T-cell (primary cell): ENCODE results near the gene CLSTN2. TPM values are rescaled to one million over a fixed set of nuclear protein-coding genes. Genes with fewer than 3 reads are reported as not detected.

ENCODE experiments used
- ATAC-seq, 4 experiments: fragments of 200-7000 bp in 3 of 4; fragments of 150-1000 bp in 1 of 4; cut with Tn5 transposase; replicated peaks in 1 of 4; 1 replicate in 3 of 4; 2 replicates in 1 of 4; pipeline ENCODE4 v1.10.0; 2021; ENCODE audit warnings: moderate library complexity in 3 of 4, mild to moderate bottlenecking in 2 of 4, moderate number of reproducible peaks in 1 of 4
- CTCF ChIA-PET, 2 donors: fragments of 300-600 bp; sonication (Branson Sonifier 250); formaldehyde crosslinking; loops; one replicate each; lab custom pipeline; 2022; ENCODE audit warnings: antibody characterized with exemption in 2 of 2; lab: Charles Lee
- POLR2A ChIA-PET, 2 donors: fragments of 300-600 bp; sonication (Branson Sonifier 250); formaldehyde crosslinking; loops; one replicate each; lab custom pipeline; 2022; ENCODE audit warnings: antibody characterized with exemption in 2 of 2; lab: Charles Lee
- DNase-seq, 35 experiments: peaks; one replicate each; pipeline versions ENCODE4 v3.0.0 to v3.0.0-alpha.2; 2013 to 2023
- H3K27ac ChIP-seq: one replicate; pipeline ENCODE4 v1.5.1; 2013; ENCODE audit warnings: low read length
- H3K27me3 ChIP-seq, 2 experiments: replicated peaks in 1 of 2; 1 replicate in 1 of 2; 2 replicates in 1 of 2; pipeline versions ENCODE4 v1.6.1 to v1.7.0; 2013; ENCODE audit warnings: low read length in 1 of 2, mixed read lengths in 1 of 2; ENCODE audit not compliant: control insufficient read depth in 2 of 2, insufficient read depth in 2 of 2; ENCODE audit errors: extremely low read depth in 1 of 2
- H3K36me3 ChIP-seq, 2 donors: 1 replicate in 1 of 2; 2 replicates in 1 of 2; pipeline versions ENCODE4 v1.6.1 to v1.7.0; 2013; ENCODE audit warnings: low read length in 1 of 2; ENCODE audit not compliant: control insufficient read depth in 2 of 2, insufficient read depth in 1 of 2; ENCODE audit errors: extremely low read depth in 1 of 2
- H3K4me1 ChIP-seq, 2 experiments: 1 replicate in 1 of 2; 2 replicates in 1 of 2; pipeline versions ENCODE4 v1.6.1 to v1.7.0; 2013; ENCODE audit warnings: low read length in 2 of 2, mixed read lengths in 1 of 2; ENCODE audit not compliant: insufficient read depth in 2 of 2, control insufficient read depth in 1 of 2; ENCODE audit errors: extremely low read depth in 1 of 2
- H3K4me3 ChIP-seq, 2 donors: 1 replicate in 1 of 2; 2 replicates in 1 of 2; pipeline versions ENCODE4 v1.5.1 to v1.7.0; 2013; ENCODE audit warnings: mild to moderate bottlenecking in 2 of 2, low read length in 1 of 2, moderate library complexity in 1 of 2; ENCODE audit not compliant: control insufficient read depth in 1 of 2; ENCODE audit errors: extremely low read depth in 1 of 2
- H3K9me3 ChIP-seq: 2 replicates; pipeline ENCODE4 v1.7.0; 2013
- H3K27ac Mint-ChIP-seq, 2 donors: one replicate each; pipeline ENCODE4 v1.8.0; 2020 to 2021; ENCODE audit warnings: mild to moderate bottlenecking in 2 of 2, mixed read lengths in 2 of 2
- H3K27me3 Mint-ChIP-seq, 2 donors: one replicate each; pipeline ENCODE4 v1.8.0; 2021 to 2022; ENCODE audit warnings: mixed read lengths in 2 of 2
- H3K36me3 Mint-ChIP-seq: one replicate; pipeline ENCODE4 v1.8.0; 2021; ENCODE audit warnings: mixed read lengths
- H3K4me1 Mint-ChIP-seq, 3 donors: one replicate each; pipeline ENCODE4 v1.8.0; 2020 to 2022; ENCODE audit warnings: mixed read lengths in 3 of 3, mild to moderate bottlenecking in 1 of 3
- H3K4me3 Mint-ChIP-seq, 3 donors: one replicate each; pipeline ENCODE4 v1.8.0; 2020 to 2022; ENCODE audit warnings: mild to moderate bottlenecking in 3 of 3, mixed read lengths in 3 of 3, moderate library complexity in 3 of 3
- H3K9me3 Mint-ChIP-seq, 3 donors: one replicate each; pipeline ENCODE4 v1.8.0; 2020 to 2022; ENCODE audit warnings: mixed read lengths in 3 of 3
- WGBS: methylation state at CpG from one replicate; pipeline ENCODE4 v1.1.5; 2013; ENCODE audit warnings: missing lambda C conversion rate; ENCODE audit not compliant: insufficient coverage; 5-methylcytosine and 5-hydroxymethylcytosine counted together
- total RNA-seq, 35 experiments: library from RNA in 6 of 35; stranded (reverse) in 6 of 35; fragments of 120-200 nt in 1 of 35; gene quantifications; one replicate each; pipeline versions ENCODE4 v1.2.1 to v1.2.4 and lab custom pipeline; 2013 to 2026

CLSTN2 gene
- total RNA-seq, 5 donors from 2014 or later (not counting 1 experiment from before 2014, with no cell fraction given), result under 0.01 to 0.12 (median 0.03) TPM; not detected in 2

GRCh38 chr3:140204271-140204984 lies 269.4 kb downstream of the CLSTN2 start:
- H3K27ac ChIP-seq, result no peak overlapping the region
- H3K36me3 Mint-ChIP-seq, result no peaks in the 10 kb centered on the region
- no peak overlapping the region for H3K4me3 Mint-ChIP-seq
- H3K4me1 ChIP-seq, result no peaks in the 10 kb centered on the region
- peaks cover 0 to 3% of the 10 kb centered on the region in 2 experiments for H3K27me3 ChIP-seq
- H3K9me3 Mint-ChIP-seq, result no peaks in the 10 kb centered on the region
- no peak overlapping the region for H3K27ac Mint-ChIP-seq
- H3K27me3 Mint-ChIP-seq, result peaks cover 5 to 10% of the 10 kb centered on the region in 2 donors
- H3K4me1 Mint-ChIP-seq, result no peaks in the 10 kb centered on the region
- DNase-seq (no peak), ATAC-seq (no peak)
- H3K36me3 ChIP-seq, result no peaks in the 10 kb centered on the region
- H3K4me3 ChIP-seq, result no peak overlapping the region
- no peaks in the 10 kb centered on the region for H3K9me3 ChIP-seq
- no CpG with 5 or more reads among the region's 5 CpGs for WGBS
- POLR2A ChIA-PET, result interaction anchor here in 1 of 2 donors (0.6 kb wide), 1 partner anchor 28 kb away, joined by 3 read pairs; no protein-coding TSS in a partner anchor
- CTCF ChIA-PET, result no interaction called here

DNA sequence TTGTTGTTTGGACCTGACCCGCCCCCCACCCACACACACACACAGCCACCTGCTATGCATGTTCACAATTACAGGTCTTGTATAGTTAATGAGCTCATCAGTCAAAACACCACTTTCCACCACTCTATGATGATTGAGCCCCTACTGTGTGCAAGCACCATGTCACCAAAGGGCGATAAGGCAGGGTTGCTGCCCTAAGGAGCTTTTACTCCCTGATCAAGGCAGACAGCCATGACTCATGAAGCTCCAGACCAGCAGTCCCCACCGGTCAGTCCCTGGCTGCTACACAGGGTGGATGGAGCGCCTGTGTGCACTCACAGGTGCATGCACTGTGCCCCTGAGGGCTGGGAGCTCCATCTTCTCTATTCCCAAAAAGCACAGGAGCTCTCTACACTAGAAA lies 270.6 kb downstream of the CLSTN2 start:
- peaks cover 6 to 15% of the 10 kb centered on the region in 2 donors for H3K27me3 Mint-ChIP-seq

DNA sequence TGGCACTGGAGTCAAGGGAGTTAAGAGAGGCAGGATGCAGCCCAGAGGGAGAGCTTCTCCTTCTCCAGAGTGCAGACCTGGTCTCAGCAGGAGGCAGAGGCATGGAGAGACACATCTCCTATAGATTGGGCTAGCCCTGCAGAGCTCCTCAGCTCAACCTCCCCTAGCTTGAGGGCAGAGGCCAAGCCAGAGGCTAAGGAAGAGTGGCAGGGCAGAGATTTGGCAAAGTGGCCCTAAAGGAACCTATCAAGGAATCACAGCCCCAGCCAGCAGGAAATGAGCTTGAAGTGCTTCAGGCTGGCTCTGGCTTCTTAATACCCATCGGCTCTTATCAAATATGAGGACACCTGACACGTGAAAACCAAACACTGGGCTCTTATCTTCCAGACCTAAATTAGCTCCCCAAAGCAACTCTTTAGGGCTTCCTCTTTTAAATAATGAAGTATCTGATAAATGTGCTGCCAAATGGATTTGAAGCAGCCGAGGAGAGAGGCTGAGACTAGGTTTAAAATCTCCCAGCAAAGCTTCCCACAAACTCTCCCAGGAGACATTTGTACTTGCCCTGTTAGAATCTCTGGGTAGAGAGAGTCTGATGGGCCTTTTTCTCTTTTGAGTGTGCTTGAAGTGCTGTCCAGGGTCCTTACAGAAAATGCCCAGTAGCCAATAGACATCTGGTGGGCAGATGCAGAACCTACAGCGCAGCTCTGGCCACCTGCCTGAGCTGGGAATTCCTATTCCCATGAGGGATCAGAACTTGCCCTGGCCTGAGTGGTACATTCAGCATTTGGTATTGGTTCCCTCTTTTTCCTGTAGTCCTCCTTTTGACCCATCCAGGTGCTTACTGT lies 271.4 kb downstream of the CLSTN2 start:
- no peaks in the 10 kb centered on the region for H3K4me1 ChIP-seq
- Mint-ChIP-seq H3K9me3 (no peaks in the 10 kb centered on the region), H3K4me3 (no peak overlapping the region), H3K27me3 (peaks cover 6 to 16% of the 10 kb centered on the region in 2 donors), H3K27ac (no peak overlapping the region), H3K36me3 (no peaks in the 10 kb centered on the region), H3K4me1 (no peaks in the 10 kb centered on the region)
- H3K36me3 ChIP-seq, result no peaks in the 10 kb centered on the region
- ATAC-seq (no peak), DNase-seq (no peak)
- H3K9me3 ChIP-seq, result no peaks in the 10 kb centered on the region
- ChIA-PET POLR2A (no interaction called here), CTCF (no interaction called here)
- WGBS, result 67% methylated on average over 2 of the region's 4 CpGs
- no peak overlapping the region for H3K27ac ChIP-seq
- peaks cover 0 to 2% of the 10 kb centered on the region in 2 experiments for H3K27me3 ChIP-seq
- H3K4me3 ChIP-seq, result no peak overlapping the region

More for the DNA sequence above, 270.6 kb downstream of the CLSTN2 start:
- DNase-seq (no peak), ATAC-seq (no peak)
- ChIA-PET POLR2A (interaction anchor here in 1 of 2 donors (0.6 kb wide), 1 partner anchor 497 kb away, joined by 3 read pairs; no protein-coding TSS in a partner anchor), CTCF (no interaction called here)
- H3K9me3 ChIP-seq, result no peaks in the 10 kb centered on the region
- Mint-ChIP-seq H3K9me3 (no peaks in the 10 kb centered on the region), H3K36me3 (no peaks in the 10 kb centered on the region), H3K27ac (no peak overlapping the region), H3K4me1 (no peaks in the 10 kb centered on the region), H3K4me3 (no peak overlapping the region)
- peaks cover 0 to 3% of the 10 kb centered on the region in 2 experiments for H3K27me3 ChIP-seq
- H3K27ac ChIP-seq, result no peak overlapping the region
- 64% methylated on average over 1 of the region's 4 CpGs for WGBS
- no peaks in the 10 kb centered on the region for H3K4me1 ChIP-seq
- H3K36me3 ChIP-seq, result no peaks in the 10 kb centered on the region
- no peak overlapping the region for H3K4me3 ChIP-seq

GRCh38 chr3:140207541-140207940 lies 272.6 kb downstream of the CLSTN2 start:
- no peaks in the 10 kb centered on the region for H3K4me1 Mint-ChIP-seq
- DNase-seq (no peak), ATAC-seq (no peak)
- H3K27me3 Mint-ChIP-seq, result peaks cover 8 to 16% of the 10 kb centered on the region in 2 donors
- H3K36me3 Mint-ChIP-seq, result no peaks in the 10 kb centered on the region
- no peaks in the 10 kb centered on the region for H3K9me3 ChIP-seq
- 67% methylated on average over 2 of the region's 2 CpGs for WGBS
- CTCF ChIA-PET, result no interaction called here
- H3K4me1 ChIP-seq, result no peaks in the 10 kb centered on the region
- no peak overlapping the region for H3K4me3 ChIP-seq
- H3K27me3 ChIP-seq, result peaks cover 0 to 2% of the 10 kb centered on the region in 2 experiments
- H3K27ac ChIP-seq, result no peak overlapping the region
- H3K4me3 Mint-ChIP-seq, result no peak overlapping the region
- POLR2A ChIA-PET, result no interaction called here
- no peak overlapping the region for H3K27ac Mint-ChIP-seq
- H3K9me3 Mint-ChIP-seq, result no peaks in the 10 kb centered on the region
- no peaks in the 10 kb centered on the region for H3K36me3 ChIP-seq

DNA sequence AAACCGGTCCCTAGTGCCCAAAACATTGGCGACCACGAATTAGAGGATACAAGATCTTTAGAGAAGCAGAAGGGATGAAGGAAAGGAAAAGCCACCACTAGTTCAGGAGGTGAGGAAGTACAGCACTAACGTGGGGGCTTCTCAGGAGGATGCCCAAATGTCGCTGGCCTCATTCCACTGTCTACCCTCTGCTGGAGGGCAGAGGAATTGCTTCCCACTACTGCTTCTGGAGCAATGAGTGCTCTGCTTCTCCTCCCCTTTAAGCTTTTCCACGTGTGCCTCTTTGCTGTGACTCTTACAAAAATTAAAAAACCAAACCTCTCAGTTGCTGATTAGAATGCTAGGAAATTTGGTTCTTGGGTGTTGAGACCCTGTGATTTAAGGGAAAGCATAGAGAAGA lies 281.3 kb downstream of the CLSTN2 start:
- 10% methylated on average over 2 of the region's 6 CpGs for WGBS
- Histone ChIP-seq H3K9me3 (no peaks in the 10 kb centered on the region), H3K4me3 (no peak overlapping the region), H3K4me1 (no peaks in the 10 kb centered on the region), H3K27me3 (no peaks in the 10 kb centered on the region), H3K27ac (no peak overlapping the region), H3K36me3 (no peaks in the 10 kb centered on the region)
- H3K27me3 Mint-ChIP-seq, result peaks cover 2 to 7% of the 10 kb centered on the region in 2 donors
- H3K27ac Mint-ChIP-seq, result no peak overlapping the region
- DNase-seq, result no peak
- no peak for ATAC-seq
- H3K4me1 Mint-ChIP-seq, result no peaks in the 10 kb centered on the region
- no peak overlapping the region for H3K4me3 Mint-ChIP-seq
- no peaks in the 10 kb centered on the region for H3K9me3 Mint-ChIP-seq
- H3K36me3 Mint-ChIP-seq, result no peaks in the 10 kb centered on the region
- ChIA-PET POLR2A (no interaction called here), CTCF (no interaction called here)

- WGBS, result no CpG with 5 or more reads among the region's 11 CpGs
- no peak for ATAC-seq
- Mint-ChIP-seq H3K9me3 (peaks cover 0 to 3% (median 0%) of the 10 kb centered on the region in 3 donors), H3K27me3 (peaks cover 0 to 10% of the 10 kb centered on the region in 2 donors), H3K27ac (no peak overlapping the region), H3K4me3 (no peak overlapping the region), H3K4me1 (no peaks in the 10 kb centered on the region), H3K36me3 (no peaks in the 10 kb centered on the region)
- H3K4me3 ChIP-seq, result no peak overlapping the region
- H3K36me3 ChIP-seq, result no peaks in the 10 kb centered on the region
- no peak overlapping the region for H3K27ac ChIP-seq
- no peaks in the 10 kb centered on the region for H3K4me1 ChIP-seq
- DNase-seq, result no peak
- CTCF ChIA-PET, result no interaction called here
- POLR2A ChIA-PET, result interaction anchor here in 1 of 2 donors (0.5 kb wide), 1 partner anchor 506 kb away, joined by 3 read pairs; no protein-coding TSS in a partner anchor
- no peaks in the 10 kb centered on the region for H3K9me3 ChIP-seq
- no peaks in the 10 kb centered on the region for H3K27me3 ChIP-seq
Measured at GRCh38 chr3:140219291-140219690, 284.3 kb downstream of the CLSTN2 start.
